HEK293 (cell line): ENCODE measurements around the gene AGAP1.

Experiments
- CTCF ChIA-PET: fragments of 350-600 bp; formaldehyde crosslinking; extraction: SDS; loops from one replicate; lab custom pipeline; 2021; ENCODE audit warnings: antibody characterized with exemption; lab: Yijun Ruan, JAX
- POLR2A ChIA-PET: fragments of 300-600 bp; formaldehyde crosslinking; extraction: SDS; loops from one replicate; lab custom pipeline; 2020; ENCODE audit warnings: antibody characterized with exemption, inconsistent platforms; lab: Yijun Ruan, JAX
- H3K27ac ChIP-seq: fragments of 200-500 bp; sonication (Bioruptor generic); 2 replicates; pipeline ENCODE4 v1.5.1; 2014; ENCODE audit warnings: low read depth, low read length, control low read depth, inconsistent platforms; ENCODE audit errors: extremely low read depth
- H3K36me3 ChIP-seq, 2 experiments: fragments of 200-500 bp in 1 of 2; sonication (Bioruptor generic) in 1 of 2; 1 replicate in 1 of 2; 2 replicates in 1 of 2; pipeline ENCODE4 v1.5.1; 2014 to 2017; ENCODE audit warnings: inconsistent platforms in 2 of 2, low read length in 2 of 2; ENCODE audit not compliant: control insufficient read depth in 2 of 2, insufficient read depth in 1 of 2
- H3K4me1 ChIP-seq: fragments of 200-500 bp; sonication (Bioruptor generic); 2 replicates; pipeline ENCODE4 v1.5.1; 2014; ENCODE audit warnings: mild to moderate bottlenecking, low read length, inconsistent platforms; ENCODE audit not compliant: control insufficient read depth, insufficient read depth
- H3K4me3 ChIP-seq: 2 replicates; pipeline ENCODE4 v1.5.1; 2011; ENCODE audit warnings: low read depth, mild to moderate bottlenecking, control low read depth, low read length, moderate library complexity
- H3K9me3 ChIP-seq: fragments of 200-500 bp; sonication (Bioruptor generic); 2 replicates; pipeline ENCODE4 v1.5.1; 2014; ENCODE audit warnings: low read depth, low read length, inconsistent platforms; ENCODE audit not compliant: control insufficient read depth, insufficient read depth
- KLF10 ChIP-seq: fragments of 450-650 bp; IDR thresholded peaks from 2 replicates; pipeline ENCODE4 v1.5.1; 2018; ENCODE audit warnings: missing biosample characterization, mild to moderate bottlenecking, missing genetic modification characterization
- KLF7 ChIP-seq: fragments of 450-650 bp; formaldehyde crosslinking; IDR thresholded peaks from 2 replicates; pipeline ENCODE4 v1.5.1; 2016; ENCODE audit warnings: missing biosample characterization, missing genetic modification characterization, borderline replicate concordance
- KLF9 ChIP-seq: fragments of 450-650 bp; formaldehyde crosslinking; IDR thresholded peaks from 2 replicates; pipeline ENCODE4 v1.5.1; 2016; ENCODE audit warnings: missing biosample characterization, missing genetic modification characterization, low read depth
- MZF1 ChIP-seq: fragments of 450-650 bp; formaldehyde crosslinking; IDR thresholded peaks from 2 replicates; pipeline ENCODE4 v1.5.1; 2017; ENCODE audit warnings: missing biosample characterization, missing genetic modification characterization, borderline replicate concordance
- OVOL3 ChIP-seq: fragments of 450-650 bp; formaldehyde crosslinking; IDR thresholded peaks from 2 replicates; pipeline ENCODE4 v1.5.1; 2016; ENCODE audit warnings: missing biosample characterization, missing genetic modification characterization
- SALL2 ChIP-seq: fragments of 450-650 bp; formaldehyde crosslinking; IDR thresholded peaks from 2 replicates; pipeline ENCODE4 v1.5.0; 2017; ENCODE audit warnings: missing biosample characterization, mild to moderate bottlenecking, missing genetic modification characterization, borderline replicate concordance
- SP2 ChIP-seq: fragments of 450-650 bp; formaldehyde crosslinking; IDR thresholded peaks from 2 replicates; pipeline ENCODE4 v1.5.1; 2016; ENCODE audit warnings: missing biosample characterization, missing genetic modification characterization
- TCF7L2 ChIP-seq: IDR thresholded peaks from 2 replicates; pipeline ENCODE4 v1.6.1; 2011; ENCODE audit warnings: low read depth, mild to moderate bottlenecking, inconsistent platforms, low read length, moderate library complexity, borderline replicate concordance
- TRIM28 ChIP-seq: IDR thresholded peaks from 2 replicates; pipeline ENCODE4 v1.6.1; 2011; ENCODE audit warnings: low read length, control low read depth, borderline replicate concordance
- ZNF10 ChIP-seq: fragments of 450-650 bp; formaldehyde crosslinking; IDR thresholded peaks from 2 replicates; pipeline ENCODE4 v1.5.1; 2017; ENCODE audit warnings: missing biosample characterization, missing genetic modification characterization
- ZNF114 ChIP-seq: fragments of 450-650 bp; formaldehyde crosslinking; IDR thresholded peaks from 2 replicates; pipeline ENCODE4 v1.5.0; 2017; ENCODE audit warnings: missing biosample characterization, missing genetic modification characterization
- ZNF132 ChIP-seq: fragments of 450-650 bp; formaldehyde crosslinking; IDR thresholded peaks from 2 replicates; pipeline ENCODE4 v1.5.1; 2017; ENCODE audit warnings: missing biosample characterization, missing genetic modification characterization, borderline replicate concordance
- ZNF473 ChIP-seq: fragments of 450-650 bp; formaldehyde crosslinking; IDR thresholded peaks from 2 replicates; pipeline ENCODE4 v1.5.1; 2017; ENCODE audit warnings: missing biosample characterization, missing genetic modification characterization
- ZNF501 ChIP-seq: fragments of 450-650 bp; formaldehyde crosslinking; IDR thresholded peaks from 2 replicates; pipeline ENCODE4 v1.5.1; 2016; ENCODE audit warnings: missing biosample characterization, missing genetic modification characterization
- ZNF529 ChIP-seq: fragments of 450-650 bp; formaldehyde crosslinking; IDR thresholded peaks from 2 replicates; pipeline ENCODE4 v1.5.1; 2017; ENCODE audit warnings: missing genetic modification characterization, missing biosample characterization; ENCODE audit not compliant: insufficient replicate concordance
- ZNF549 ChIP-seq: fragments of 450-650 bp; IDR thresholded peaks from 2 replicates; pipeline ENCODE4 v1.5.1; 2018; ENCODE audit warnings: missing biosample characterization, missing genetic modification characterization, mild to moderate bottlenecking, inconsistent platforms, moderate library complexity
- ZNF623 ChIP-seq: fragments of 450-650 bp; formaldehyde crosslinking; IDR thresholded peaks from 2 replicates; pipeline ENCODE4 v1.5.1; 2016; ENCODE audit warnings: missing biosample characterization, missing genetic modification characterization
- ZNF626 ChIP-seq: fragments of 450-650 bp; sonication (Bioruptor Pico); formaldehyde crosslinking; IDR thresholded peaks from 2 replicates; pipeline ENCODE4 v1.5.1; 2018; ENCODE audit warnings: missing biosample characterization, missing genetic modification characterization, inconsistent platforms
- ZNF664 ChIP-seq: fragments of 450-650 bp; formaldehyde crosslinking; IDR thresholded peaks from 2 replicates; pipeline ENCODE4 v1.5.1; 2016; ENCODE audit warnings: missing biosample characterization, missing genetic modification characterization
- ZXDB ChIP-seq: fragments of 450-650 bp; formaldehyde crosslinking; IDR thresholded peaks from 2 replicates; pipeline ENCODE4 v1.5.1; 2016; ENCODE audit warnings: missing biosample characterization, missing genetic modification characterization
- TF ChIP-seq, protein P1 (sequence below): fragments of 450-650 bp; formaldehyde crosslinking; IDR thresholded peaks from 2 replicates; pipeline ENCODE4 v1.5.1; 2016; ENCODE audit warnings: missing biosample characterization, missing genetic modification characterization, borderline replicate concordance
- TF ChIP-seq, protein P2 (sequence below): fragments of 450-650 bp; formaldehyde crosslinking; IDR thresholded peaks from 2 replicates; pipeline ENCODE4 v1.5.1; 2017; ENCODE audit warnings: missing biosample characterization, missing genetic modification characterization
- TF ChIP-seq, protein P3 (sequence below): IDR thresholded peaks from 2 replicates; pipeline ENCODE4 v1.6.1; 2011; ENCODE audit warnings: mild to moderate bottlenecking, low read depth, low read length, borderline replicate concordance
- TF ChIP-seq, protein P4 (sequence below): fragments of 450-650 bp; formaldehyde crosslinking; IDR thresholded peaks from 2 replicates; pipeline ENCODE4 v1.5.1; 2017; ENCODE audit warnings: missing biosample characterization, missing genetic modification characterization
- TF ChIP-seq, protein P5 (sequence below): fragments of 450-650 bp; formaldehyde crosslinking; IDR thresholded peaks from 2 replicates; pipeline ENCODE4 v1.5.1; 2016; ENCODE audit warnings: missing biosample characterization, missing genetic modification characterization

Gene AGAP1

DNA sequence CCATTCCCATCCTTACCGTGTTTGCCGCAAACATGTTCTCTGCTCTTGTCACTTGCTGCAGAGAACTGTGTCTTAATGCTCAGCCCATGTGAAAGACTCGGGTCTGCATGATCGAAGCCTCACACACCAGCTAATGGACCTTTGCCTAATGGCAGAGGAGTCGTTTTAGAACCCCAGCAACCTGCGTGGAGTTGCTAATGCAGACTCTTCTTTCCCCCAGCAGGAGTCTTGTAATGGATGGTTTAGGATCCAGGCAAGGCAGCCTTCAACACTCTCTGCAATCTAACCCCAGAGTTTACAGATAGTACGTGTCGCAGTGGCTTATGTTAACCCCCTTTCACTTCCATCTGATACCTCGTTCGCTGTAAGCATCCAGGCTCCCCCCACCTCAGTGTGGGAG, 316.4 kb downstream of the AGAP1 start:
- no peak overlapping the region for H3K27ac ChIP-seq
- H3K9me3 ChIP-seq, result no peaks in the 10 kb centered on the region
- H3K4me3 ChIP-seq, result no peak overlapping the region
- CTCF ChIA-PET, result no interaction called here
- peaks cover 0 to 74% of the 10 kb centered on the region in 2 experiments; a peak in 1 of 3 replicates for H3K36me3 ChIP-seq
- TF ChIP-seq, protein P1, sequence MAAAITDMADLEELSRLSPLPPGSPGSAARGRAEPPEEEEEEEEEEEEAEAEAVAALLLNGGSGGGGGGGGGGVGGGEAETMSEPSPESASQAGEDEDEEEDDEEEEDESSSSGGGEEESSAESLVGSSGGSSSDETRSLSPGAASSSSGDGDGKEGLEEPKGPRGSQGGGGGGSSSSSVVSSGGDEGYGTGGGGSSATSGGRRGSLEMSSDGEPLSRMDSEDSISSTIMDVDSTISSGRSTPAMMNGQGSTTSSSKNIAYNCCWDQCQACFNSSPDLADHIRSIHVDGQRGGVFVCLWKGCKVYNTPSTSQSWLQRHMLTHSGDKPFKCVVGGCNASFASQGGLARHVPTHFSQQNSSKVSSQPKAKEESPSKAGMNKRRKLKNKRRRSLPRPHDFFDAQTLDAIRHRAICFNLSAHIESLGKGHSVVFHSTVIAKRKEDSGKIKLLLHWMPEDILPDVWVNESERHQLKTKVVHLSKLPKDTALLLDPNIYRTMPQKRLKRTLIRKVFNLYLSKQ, result no peak
- TF ChIP-seq, protein P2, sequence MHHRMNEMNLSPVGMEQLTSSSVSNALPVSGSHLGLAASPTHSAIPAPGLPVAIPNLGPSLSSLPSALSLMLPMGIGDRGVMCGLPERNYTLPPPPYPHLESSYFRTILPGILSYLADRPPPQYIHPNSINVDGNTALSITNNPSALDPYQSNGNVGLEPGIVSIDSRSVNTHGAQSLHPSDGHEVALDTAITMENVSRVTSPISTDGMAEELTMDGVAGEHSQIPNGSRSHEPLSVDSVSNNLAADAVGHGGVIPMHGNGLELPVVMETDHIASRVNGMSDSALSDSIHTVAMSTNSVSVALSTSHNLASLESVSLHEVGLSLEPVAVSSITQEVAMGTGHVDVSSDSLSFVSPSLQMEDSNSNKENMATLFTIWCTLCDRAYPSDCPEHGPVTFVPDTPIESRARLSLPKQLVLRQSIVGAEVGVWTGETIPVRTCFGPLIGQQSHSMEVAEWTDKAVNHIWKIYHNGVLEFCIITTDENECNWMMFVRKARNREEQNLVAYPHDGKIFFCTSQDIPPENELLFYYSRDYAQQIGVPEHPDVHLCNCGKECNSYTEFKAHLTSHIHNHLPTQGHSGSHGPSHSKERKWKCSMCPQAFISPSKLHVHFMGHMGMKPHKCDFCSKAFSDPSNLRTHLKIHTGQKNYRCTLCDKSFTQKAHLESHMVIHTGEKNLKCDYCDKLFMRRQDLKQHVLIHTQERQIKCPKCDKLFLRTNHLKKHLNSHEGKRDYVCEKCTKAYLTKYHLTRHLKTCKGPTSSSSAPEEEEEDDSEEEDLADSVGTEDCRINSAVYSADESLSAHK, result no peak
- no peak for TF ChIP-seq ZNF10 (tag by site-specific recombination)
- no peak for TF ChIP-seq OVOL3
- TF ChIP-seq ZNF623, result no peak
- no peak for TF ChIP-seq ZXDB (tag by site-specific recombination)
- TF ChIP-seq, protein P3, sequence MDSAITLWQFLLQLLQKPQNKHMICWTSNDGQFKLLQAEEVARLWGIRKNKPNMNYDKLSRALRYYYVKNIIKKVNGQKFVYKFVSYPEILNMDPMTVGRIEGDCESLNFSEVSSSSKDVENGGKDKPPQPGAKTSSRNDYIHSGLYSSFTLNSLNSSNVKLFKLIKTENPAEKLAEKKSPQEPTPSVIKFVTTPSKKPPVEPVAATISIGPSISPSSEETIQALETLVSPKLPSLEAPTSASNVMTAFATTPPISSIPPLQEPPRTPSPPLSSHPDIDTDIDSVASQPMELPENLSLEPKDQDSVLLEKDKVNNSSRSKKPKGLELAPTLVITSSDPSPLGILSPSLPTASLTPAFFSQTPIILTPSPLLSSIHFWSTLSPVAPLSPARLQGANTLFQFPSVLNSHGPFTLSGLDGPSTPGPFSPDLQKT, result no peak
- no peak for TF ChIP-seq ZNF664 (tag by site-specific recombination)
- TF ChIP-seq ZNF529 (tag by site-specific recombination), result no peak
- no peak for TF ChIP-seq ZNF132 (tag by site-specific recombination)
- no peak for TF ChIP-seq ZNF114 (tag by site-specific recombination)
- no peak for TF ChIP-seq ZNF501 (tag by site-specific recombination)
- no peak for TF ChIP-seq KLF7 (tag by site-specific recombination)
- no peak for TF ChIP-seq KLF9 (tag by site-specific recombination)
- TF ChIP-seq, protein P4, sequence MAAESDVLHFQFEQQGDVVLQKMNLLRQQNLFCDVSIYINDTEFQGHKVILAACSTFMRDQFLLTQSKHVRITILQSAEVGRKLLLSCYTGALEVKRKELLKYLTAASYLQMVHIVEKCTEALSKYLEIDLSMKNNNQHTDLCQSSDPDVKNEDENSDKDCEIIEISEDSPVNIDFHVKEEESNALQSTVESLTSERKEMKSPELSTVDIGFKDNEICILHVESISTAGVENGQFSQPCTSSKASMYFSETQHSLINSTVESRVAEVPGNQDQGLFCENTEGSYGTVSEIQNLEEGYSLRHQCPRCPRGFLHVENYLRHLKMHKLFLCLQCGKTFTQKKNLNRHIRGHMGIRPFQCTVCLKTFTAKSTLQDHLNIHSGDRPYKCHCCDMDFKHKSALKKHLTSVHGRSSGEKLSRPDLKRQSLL (tag by site-specific recombination), result no peak
- TF ChIP-seq SP2 (tag by site-specific recombination), result no peak
- no peak for TF ChIP-seq TRIM28
- TF ChIP-seq, protein P5, sequence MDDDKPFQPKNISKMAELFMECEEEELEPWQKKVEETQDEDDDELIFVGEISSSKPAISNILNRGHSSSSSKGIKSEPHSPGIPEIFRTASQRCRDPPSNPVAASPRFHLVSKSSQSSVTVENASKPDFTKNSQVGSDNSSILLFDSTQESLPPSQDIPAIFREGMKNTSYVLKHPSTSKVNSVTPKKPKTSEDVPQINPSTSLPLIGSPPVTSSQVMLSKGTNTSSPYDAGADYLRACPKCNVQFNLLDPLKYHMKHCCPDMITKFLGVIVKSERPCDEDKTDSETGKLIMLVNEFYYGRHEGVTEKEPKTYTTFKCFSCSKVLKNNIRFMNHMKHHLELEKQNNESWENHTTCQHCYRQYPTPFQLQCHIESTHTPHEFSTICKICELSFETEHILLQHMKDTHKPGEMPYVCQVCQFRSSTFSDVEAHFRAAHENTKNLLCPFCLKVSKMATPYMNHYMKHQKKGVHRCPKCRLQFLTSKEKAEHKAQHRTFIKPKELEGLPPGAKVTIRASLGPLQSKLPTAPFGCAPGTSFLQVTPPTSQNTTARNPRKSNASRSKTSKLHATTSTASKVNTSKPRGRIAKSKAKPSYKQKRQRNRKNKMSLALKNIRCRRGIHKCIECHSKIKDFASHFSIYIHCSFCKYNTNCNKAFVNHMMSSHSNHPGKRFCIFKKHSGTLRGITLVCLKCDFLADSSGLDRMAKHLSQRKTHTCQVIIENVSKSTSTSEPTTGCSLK (tag by site-specific recombination), result no peak
- H3K4me1 ChIP-seq, result no peaks in the 10 kb centered on the region
- POLR2A ChIA-PET, result no interaction called here

DNA sequence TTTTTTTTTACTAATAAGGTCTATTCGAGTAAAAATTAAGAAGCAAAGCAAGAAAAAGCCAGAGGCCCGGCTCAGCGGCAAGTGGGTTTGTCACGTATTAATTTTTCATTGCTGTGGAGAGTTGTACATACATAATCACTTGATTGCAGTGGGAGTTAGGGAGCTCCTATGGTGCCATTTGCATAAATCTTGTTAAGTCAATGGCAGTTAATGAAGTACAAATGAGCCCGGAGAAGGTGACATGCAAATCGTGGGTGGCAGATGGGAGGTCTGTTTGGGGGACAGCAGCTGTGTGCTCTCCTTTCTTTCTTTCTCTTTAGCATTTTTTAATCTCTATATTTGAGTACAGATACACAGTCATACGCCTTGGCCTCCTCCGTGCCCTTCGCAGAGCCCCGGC, 317.0 kb downstream of the AGAP1 start:
- TF ChIP-seq ZNF549 (tag by site-specific recombination) (no peak), KLF10 (no peak), ZNF473 (tag by site-specific recombination) (no peak), SALL2 (tag by site-specific recombination) (no peak), TCF7L2 (no peak), MZF1 (tag by site-specific recombination) (no peak), ZNF626 (no peak)
- H3K9me3 ChIP-seq, result no peaks in the 10 kb centered on the region
- no peaks in the 10 kb centered on the region for H3K4me1 ChIP-seq
- H3K36me3 ChIP-seq, result peaks cover 0 to 72% of the 10 kb centered on the region in 2 experiments; a peak in 1 of 3 replicates
- POLR2A ChIA-PET, result no interaction called here
- CTCF ChIA-PET, result no interaction called here
- H3K27ac ChIP-seq, result no peak overlapping the region
- H3K4me3 ChIP-seq, result no peak overlapping the region
